NCI-H526 (cell line): ENCODE results near the gene TMEM151B.
A peak's percentile ranks its signal among the peaks of the same experiment; 100 is the strongest.

Experiments
- DNase-seq, 2 experiments: peaks; one replicate each; lab custom pipeline; 2025; lab: John Stamatoyannopoulos, UW

Gene TMEM151B

DNA sequence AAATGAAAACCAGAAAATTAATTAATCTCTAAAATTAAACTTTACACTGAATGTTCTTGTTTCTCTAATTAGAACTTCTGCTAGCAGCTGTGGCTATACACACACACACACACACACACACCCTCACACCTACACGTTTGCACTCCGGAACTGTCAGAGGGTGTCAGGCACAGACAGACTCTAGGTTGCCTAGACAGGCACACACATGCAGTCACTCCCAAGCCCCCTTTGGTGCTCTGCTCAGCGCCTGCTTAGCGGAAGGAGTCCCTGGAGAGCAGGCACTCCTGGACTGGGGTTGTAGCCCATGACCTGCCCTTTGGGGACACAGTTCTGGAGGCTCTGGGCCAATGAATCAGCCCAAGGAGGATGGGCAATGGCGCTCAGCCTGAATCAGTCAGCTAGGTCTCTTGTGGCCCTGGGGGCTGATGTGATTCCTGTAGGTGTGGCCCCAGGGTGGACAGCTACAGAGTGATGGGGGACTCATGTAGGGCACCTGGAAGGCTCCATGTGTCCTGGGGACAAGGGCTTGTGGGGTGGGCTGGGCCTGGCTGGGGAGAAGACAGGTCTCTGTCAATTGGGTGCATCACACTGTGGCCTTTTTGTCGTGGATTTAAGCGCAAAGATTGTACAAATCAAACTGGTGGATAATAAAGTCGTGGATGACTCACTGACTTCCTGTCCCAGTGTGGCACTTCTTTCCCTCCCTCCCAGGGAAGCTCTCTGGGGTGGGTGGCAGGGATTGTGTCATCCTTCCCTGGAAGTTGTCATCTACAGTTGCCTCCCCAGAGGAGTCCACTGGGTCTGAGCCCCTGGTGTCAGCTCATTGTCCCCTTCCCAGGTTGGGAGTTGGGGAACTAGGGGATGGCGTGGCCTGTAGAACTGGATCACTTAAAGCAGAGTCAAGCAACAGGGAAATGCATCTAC is 8.8 kb downstream of the TMEM151B start:
- DNase-seq, result no peak

DNA sequence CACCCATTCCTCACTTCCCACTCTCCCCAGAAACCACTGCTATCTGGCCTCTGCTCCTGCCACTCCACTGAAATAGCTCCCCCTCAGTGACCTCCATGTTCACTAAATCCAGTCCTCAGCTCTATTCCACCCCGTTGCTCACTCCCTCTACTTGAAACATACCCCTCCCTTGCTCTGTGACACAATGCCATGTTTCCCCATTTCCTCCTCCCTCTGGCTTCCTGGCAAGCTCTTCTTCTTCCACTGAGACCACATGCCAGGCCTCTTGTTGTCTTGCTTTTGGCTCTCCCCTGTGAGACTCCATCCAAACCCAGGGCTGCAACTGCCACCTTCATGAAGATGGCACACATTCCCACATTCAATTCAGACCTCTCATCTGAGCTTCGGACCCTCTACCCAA is 13.9 kb downstream of the TMEM151B start:
- no peak for DNase-seq

DNA sequence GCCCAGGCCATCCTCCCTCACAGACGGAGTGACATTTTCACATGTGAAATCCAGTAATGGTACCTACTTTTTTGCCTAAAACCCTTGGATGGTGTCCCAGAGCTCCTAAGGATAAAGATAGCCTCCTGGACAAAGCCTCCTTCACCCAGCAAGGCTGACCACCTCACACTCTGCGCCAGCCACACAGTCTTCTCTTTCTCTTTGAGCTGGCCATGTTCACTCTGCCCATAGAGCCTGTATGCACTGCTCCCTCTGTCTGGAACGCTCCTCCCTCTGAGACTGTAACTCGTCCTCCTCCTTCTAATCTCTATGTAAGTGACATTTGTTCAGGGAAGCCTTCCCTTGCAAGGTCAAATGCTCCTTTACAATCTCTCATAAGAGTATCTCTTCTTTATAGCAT is 14.6 kb downstream of the TMEM151B start:
- no peak for DNase-seq

DNA sequence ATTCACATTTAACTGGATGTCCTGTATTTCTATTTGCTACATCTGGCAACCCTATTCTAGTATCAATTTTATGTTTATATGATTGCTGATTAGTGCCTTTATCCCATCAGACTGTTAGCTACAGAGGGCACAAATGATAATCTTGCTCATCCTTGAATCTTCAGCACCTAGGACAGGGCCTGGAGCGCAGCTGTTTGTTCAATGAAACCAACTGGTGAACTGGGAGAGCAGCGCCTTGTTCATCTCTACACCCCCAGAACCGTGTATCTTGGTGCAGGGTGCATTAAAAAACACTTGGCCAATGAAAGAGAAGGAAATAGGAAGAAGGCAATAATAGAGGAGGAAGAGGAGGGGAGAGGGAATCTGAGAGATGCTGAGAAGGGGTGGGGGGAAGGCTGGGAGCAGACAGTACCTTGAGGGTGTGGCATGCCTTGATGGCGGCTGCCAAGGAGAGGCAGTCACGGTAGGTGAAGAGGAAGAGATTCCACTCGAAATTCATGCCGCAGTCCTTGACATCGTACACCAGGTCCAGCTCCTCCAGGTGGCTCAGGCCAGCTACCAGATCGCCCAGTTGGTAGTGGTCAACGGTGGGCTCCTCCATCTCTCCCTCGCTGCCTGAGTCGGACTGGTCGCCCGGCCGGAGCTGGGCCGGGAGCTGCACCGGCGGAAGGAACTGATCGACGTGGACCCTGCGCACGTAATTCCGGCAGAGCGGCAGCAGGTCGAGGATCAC is 15.5 kb downstream of the TMEM151B start:
- no peak for DNase-seq

DNA sequence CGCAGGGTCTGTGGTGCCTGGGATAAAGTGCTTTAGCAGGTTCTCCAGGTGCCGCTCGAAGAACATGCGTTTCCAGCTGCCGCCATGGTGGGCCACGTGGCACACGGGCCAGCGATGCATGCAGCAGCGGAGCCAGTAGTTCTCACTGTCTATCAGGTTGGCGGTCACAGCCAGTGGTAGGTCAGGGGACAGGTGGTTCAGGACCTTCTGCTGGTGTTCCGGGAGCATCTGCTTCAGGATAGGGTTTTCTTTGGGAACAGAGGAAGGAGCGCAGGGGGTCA is 16.0 kb downstream of the TMEM151B start:
- no peak for DNase-seq

DNA sequence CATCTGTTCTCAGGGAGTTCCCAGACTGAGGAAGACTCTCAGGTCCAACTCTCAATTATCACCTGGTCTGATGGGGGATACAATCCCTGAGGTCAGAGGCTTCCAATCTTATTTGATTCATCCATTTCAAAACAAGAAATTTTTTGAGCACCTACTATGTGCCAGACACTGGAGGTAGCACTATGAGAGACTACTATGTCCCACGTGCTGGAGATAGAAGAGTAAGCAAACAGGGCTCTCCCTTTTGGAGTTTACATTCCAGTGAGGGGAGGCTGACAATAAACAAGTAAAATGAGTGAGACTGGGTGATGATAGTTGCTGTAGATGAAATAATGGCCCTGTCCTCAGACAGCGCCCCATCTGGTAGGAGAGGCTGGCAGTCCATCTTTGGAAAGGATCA is 16.5 kb downstream of the TMEM151B start:
- DNase-seq, result no peak

DNA sequence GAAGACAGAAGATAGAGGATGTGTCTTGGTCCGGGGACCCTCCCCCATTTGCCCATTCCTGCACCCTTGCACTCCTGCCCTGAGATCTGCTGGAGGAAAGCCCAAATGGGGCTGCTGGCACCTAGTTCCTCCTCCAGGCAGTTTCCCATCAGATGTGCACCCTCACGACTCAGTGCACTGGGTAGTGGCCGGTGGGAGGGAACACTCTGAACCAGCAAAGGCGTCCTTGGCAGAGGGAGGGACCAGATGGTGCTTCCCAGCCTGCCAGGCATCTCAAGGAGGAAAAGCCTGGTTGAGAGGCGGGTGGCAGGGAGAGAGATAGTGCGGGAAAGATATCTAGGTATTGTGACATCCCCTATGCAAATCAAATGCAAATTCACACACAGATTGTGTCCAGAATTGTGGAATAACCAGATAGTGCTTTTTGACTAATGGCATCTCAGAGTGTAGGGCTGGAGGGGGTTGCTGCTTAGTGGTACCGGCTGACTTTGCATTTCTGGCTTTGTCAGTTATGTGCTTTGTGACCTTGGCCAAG is 19.5 kb downstream of the TMEM151B start:
- peak in 1 of 2 experiments; percentile 49 for DNase-seq

DNA sequence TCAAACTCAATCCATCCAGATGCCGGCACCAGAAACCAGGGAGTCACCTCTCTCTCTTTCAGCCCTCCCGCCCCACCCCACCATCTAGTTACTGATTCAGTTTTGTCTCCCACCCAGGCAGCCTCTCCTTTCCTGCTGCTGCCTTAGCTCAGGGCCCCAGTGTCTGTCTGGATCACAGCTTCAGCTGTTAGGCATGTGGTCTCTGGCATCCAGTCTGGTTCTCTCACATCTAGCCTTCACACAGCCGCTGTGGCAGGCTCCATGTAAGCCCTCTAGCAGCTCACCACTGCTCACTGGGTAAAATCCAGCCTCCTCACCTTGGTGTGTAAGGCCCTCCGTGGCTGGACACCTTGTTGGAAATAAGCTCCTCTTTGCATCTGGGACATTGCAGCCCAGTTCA is 21.6 kb downstream of the TMEM151B start:
- DNase-seq, result no peak

DNA sequence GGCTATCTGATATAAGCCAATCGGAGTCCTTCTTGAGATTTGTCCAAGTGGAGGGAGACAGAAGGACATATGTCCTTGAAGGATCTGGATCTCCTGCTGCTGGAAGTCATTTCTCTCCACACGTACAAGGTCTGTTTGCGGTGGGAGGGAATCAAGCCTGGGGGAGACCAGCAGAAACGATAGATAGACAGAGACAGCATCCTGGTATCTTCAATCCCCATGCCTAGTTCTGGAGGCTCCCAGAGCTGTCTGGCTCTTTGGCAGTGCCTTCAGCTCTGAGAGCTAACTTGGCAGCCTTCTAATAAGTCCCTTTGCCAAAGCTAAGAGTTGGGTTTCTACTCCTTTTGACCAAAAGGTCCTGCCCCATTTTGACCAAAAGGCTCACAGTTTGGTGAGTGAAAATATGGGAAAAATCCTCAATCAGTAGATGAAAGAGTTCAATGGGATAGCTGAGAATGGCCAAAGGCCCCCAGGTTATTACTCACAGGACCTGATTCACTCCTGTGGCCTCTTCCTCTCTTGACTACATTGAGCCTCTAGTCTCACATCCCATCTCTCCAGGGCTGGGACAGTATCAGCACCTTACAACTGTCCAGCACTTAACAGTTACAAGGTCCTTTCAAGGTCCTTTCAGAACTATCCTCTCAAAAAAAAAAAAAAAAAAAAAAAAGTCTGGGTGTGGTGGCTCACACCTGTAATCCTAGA is 22.6 kb downstream of the TMEM151B start:
- no peak for DNase-seq

DNA sequence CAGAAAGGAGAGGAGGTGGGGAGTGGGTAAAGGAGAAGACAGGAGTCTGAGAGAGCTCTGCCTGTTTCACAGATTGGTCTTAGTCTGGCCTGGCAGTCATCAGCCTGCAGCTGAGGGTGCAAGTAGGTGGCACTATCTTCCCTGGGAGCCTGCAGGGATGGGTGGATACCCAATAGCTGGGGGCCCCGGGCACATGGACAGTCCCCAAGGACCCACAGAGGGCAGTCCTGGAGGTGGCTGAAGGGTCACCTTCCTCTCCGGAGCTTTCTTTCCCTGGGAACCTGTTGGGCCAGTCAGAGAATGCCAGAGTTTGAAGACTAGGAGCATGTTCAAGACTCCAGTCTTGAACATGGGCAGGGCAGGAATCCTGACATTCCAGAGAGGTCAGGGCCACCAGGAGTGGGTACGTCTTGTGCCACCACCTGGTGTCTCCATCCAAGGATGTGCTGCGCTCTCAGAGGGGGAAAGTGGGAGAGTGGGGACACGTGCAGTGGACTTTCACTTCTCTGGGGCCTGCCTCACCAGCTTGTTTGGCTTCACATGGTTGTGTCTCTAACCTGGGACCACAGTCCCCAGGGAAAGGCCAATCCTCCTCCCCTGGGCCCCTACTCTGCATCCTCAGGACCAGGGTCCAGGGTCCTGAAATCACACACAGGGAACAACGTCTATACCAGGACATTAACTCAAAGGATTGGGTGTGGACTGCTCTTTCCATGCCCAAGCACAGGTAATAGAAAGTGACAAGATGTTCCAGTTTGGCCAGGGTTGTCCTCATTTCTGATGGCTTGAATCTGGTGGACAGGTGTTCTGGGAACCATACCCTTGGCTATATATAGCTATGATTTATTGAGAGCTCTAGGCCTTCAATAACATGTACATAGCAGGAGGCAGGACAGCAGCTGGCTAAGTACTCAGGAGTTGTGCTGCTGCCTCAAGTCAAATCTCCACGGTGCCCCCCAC is 24.9 kb downstream of the TMEM151B start:
- no peak for DNase-seq

DNA sequence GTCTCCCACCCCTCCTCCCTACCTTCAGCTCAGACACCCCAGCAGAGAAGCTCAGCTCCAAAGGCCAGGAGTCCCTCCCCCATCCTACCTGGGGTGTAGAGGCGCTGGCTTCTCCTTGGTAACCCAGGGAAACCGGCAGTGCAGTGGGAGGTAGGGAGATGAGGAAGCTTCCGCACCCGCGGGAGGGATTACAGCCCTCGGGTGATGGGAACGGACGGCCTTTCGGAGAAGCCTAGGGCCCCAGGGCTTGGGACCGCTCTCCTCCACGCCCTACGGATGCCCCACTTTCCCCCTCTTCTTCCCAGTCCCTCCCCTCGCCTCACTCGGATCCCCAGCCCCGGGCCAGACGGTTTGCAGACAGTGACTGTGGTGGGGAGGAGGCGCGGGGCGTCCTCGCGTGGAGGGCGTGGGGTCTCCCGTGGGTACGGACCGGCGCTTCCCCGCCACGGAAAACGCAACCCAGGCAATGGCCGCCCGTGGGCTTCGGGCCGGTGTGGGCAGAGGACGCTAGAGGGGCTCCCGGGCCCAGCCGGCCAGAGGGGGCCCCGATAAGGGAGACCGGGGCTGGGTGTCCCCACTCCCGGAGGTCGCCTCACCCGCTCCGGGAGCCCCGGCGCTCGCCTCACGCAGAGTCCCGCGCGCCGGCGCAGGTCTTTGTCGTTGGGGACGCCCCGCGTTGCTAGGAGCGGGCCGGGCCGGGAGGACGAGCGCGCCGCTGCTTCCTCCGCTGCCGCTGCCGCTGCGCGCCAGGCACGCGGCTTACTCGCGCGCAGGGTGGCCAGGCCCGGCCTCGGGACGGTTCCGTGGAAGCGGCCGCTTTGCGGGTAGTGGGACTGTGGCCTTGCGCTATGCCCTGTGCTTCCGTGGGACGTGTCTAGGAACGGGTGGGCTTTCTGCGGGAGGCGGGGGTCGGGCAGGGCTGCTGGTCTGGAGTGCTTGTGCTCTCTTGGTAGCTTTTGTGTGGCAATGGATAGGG is 27.1 kb downstream of the TMEM151B start:
- peak in 1 of 2 experiments; percentile 77 for DNase-seq

DNA sequence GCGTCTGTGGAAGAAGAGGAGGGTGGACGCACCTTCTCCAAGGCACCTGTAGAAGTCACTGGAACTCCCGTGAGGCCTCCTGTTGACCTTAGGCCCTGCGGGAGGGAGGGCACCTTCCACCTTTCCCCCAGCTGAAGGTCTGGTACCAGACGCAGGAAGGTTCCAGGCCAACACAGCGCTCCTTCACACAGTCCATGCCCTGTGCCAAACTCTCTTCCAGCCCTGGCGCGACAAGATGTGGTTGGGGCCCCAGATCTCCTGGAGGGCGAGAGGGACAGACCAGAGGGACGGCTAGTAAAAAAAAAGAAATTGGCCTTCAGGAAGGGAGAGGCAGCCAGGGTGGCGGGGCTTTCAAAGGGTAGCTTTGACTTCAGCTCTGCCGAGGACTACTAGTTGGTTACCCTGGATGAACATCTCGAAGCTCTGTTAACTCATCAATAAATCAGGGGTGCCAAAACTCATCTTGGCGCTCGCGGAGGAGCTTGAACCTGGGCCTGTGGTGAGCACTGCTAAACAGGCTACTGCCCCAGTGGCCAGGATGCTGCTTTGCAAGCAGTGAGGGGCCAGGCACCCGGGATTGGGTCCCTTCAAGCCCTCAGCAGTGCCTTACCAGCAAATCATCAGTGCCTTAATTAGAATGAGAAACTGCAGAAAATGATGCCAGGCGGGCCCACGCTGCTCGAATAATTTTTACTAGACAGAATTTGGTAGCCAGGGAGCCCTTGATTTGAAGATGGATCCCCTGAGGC is 28.0 kb downstream of the TMEM151B start:
- DNase-seq, result no peak

DNA sequence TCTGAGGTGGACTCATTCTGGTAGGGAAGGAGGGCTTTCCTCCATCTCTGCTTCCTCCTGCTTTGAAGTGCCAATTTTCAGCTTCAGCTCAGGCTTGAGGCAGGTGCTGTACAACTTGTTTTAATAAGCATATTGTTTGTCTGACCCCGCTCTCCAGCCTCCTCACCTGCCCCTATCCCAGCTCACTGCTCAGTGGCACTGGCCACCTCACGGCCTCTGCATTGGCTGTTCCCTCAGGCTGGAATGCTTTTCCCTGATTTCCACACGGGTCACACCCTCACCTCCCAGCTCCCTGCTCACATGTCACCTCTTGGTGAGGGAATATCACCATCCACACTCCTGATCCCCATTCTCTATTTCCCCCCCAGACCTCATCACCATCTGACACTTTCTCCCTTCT is 28.6 kb downstream of the TMEM151B start:
- DNase-seq, result no peak

DNA sequence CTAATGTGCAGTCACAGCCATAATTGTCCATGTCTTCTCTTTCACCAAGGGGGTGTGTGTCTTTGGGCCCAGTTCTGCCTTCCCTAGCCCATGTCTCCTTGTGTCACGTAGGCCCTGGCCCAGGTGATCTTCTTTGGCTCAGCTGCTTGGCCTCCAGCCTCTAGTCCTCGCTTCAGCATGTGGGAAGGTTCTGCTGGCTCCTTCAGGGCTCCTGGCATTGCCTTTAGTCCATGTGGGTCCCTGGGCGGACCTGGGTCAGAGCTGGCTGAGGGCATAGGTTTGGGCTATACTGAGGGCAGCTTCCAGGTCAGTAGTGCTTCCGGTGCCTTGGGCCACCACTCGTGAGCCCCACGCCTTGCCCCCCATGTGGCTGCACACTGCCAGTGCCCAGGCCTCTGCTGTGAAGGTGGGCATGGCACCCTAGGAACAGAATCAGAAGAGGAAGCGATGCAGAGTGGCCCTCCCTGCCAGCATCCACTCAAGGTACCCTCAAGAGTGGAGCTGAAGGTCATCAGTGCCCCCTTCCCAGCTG is 30.1 kb downstream of the TMEM151B start:
- DNase-seq, result no peak

DNA sequence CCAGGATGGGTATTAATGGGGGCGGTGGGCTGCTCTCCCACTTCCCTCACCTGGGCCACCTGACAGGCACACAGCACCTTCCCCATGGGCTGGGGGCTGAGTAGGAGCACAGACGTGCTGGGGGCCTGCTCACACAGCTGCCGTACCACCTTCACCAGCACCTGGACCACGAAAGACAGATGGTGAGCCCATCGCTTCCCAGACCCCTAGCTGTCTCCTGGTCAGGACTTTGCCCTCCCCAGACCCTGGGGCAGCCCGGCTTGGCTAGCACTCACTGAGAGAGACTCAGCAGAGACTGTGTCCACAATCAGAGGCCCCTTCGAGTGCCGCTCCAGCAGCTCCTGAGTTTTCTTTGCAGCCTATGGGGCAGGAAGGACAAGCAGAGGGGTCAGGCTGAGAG is 30.9 kb downstream of the TMEM151B start:
- no peak for DNase-seq

DNA sequence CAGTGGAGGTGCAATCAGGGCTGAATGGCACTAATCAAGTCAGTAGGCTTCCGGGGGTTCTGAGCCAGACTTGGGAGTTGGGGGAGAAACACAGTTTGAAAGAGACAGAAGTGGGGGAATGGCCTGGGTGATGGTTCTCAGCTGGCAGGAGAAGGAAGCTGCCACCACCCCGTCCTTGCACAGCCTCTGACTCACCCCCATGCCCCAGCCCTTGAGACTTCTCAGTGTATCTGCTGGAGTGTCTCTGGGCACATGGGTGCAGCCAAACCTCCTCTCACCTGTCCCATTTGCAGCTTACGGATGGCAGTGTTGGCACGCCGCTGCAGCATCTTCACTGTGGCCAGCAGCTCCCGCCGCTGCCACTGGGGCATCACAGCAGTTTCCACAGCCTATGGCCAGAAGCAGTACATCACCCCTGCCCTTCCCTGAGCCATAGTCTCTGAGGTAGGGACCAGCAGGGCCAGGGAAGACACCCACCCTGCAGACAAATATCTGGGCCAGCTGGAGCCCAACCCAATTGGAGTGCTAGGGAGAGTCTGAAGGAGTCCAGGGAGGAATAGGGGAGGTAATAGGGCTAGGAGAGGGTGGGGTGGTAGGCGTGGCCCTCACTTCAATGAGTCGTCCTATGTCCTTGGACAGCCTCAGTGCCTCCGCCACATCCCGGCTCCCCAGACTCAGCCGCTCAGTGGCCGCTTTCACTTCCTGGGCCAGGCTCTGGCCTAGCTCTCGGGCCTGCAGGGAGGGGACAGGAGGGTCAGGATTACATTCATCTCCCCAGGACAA is 31.7 kb downstream of the TMEM151B start:
- DNase-seq, result no peak

DNA sequence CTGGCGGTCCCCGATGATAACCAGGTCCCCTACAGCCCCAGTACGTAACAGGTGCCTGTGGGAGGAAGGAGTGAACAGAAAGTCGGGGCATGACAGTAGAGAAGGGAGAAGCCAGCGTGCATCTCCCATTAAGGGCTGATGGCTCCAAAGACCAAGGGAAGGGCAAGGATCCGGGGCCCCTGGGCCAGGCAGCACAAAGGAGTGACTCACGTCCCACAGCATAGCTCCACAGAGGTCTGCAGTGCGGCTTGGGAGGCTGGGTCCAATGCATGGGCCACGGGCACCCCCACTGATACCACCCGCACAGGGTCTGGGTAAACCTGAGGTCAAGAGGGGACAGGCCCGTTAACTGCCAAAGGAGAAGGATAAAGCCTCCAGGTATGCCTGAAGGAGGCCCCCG is 32.6 kb downstream of the TMEM151B start:
- DNase-seq, result no peak

DNA sequence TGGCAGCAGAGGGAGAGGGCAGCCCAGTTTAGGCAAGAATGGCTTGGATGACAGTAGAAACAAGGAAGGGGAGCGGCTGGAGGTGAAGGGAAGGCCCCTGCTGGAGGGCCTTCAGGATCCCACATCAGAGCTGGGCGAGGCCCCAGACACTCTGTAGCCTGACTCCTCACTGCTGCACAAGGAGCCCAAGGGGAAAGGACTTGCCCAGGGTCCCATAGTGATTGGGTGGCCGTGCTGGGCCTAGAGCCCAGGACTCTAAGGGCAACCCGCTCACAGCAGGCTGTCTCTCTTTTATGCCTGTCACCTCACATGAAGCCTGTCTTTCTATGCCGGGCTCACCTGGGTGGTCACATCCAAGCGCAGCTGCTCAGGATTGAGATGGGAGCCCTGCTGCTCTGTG is 33.6 kb downstream of the TMEM151B start:
- DNase-seq, result no peak
